Bronchial epithelial cell (primary cell): ENCODE results near the gene AK5. TPM values are rescaled to one million over a fixed set of nuclear protein-coding genes. Genes with fewer than 3 reads are reported as not detected.

Source experiments
- DNase-seq: peaks from one replicate; pipeline ENCODE4 v3.0.0-alpha.2; 2010; ENCODE audit warnings: low read depth
- FAIRE-seq: peaks from 2 replicates; lab custom pipeline; 2011; peaks lifted over from hg19 to GRCh38; lab: Jason Lieb, UNC
- H3K27me3 ChIP-seq: 2 replicates; pipeline ENCODE4 v1.5.1; 2011; ENCODE audit warnings: low read length; ENCODE audit not compliant: control insufficient read depth, insufficient read depth
- H3K36me3 ChIP-seq: 2 replicates; pipeline ENCODE4 v1.5.1; 2011; ENCODE audit warnings: low read length; ENCODE audit not compliant: control insufficient read depth, insufficient read depth
- H3K4me3 ChIP-seq: 2 replicates; pipeline ENCODE4 v1.5.1; 2011; ENCODE audit warnings: mild to moderate bottlenecking, low read depth, low read length, control low read depth
- CTCF ChIP-seq: IDR thresholded peaks from 2 replicates; pipeline ENCODE4 v1.5.1; 2011; ENCODE audit warnings: mild to moderate bottlenecking, moderate library complexity, low read length, control low read depth, inconsistent platforms; ENCODE audit not compliant: insufficient read depth, severe bottlenecking
- total RNA-seq: library from RNA; depleted of rRNA; stranded (reverse); fragments of >200 nt; gene quantifications from 2 replicates; pipeline ENCODE4 v1.2.1, GENCODE V29; 2014

The AK5 gene
- total RNA-seq, 1 donor from 2014 or later, result not detected

GRCh38 chr1:77333501-77333900, 51.7 kb downstream of the AK5 start:
- FAIRE-seq (no peak), DNase-seq (no peak)
- no peaks in the 10 kb centered on the region for H3K27me3 ChIP-seq
- no peak overlapping the region for H3K4me3 ChIP-seq
- H3K36me3 ChIP-seq, result no peaks in the 10 kb centered on the region
- no peak for TF ChIP-seq CTCF

- FAIRE-seq, result no peak
- Histone ChIP-seq H3K27me3 (no peaks in the 10 kb centered on the region), H3K36me3 (no peaks in the 10 kb centered on the region), H3K4me3 (no peak overlapping the region)
- no peak for TF ChIP-seq CTCF
- DNase-seq, result no peak
Measured at GRCh38 chr1:77336729-77337128, 54.9 kb downstream of the AK5 start.

- Histone ChIP-seq H3K27me3 (no peaks in the 10 kb centered on the region), H3K4me3 (no peak overlapping the region), H3K36me3 (no peaks in the 10 kb centered on the region)
- DNase-seq, result no peak
- no peak for FAIRE-seq
- TF ChIP-seq CTCF, result no peak
Measured at GRCh38 chr1:77339326-77339725, 57.5 kb downstream of the AK5 start.

GRCh38 chr1:77341195-77341594, 59.4 kb downstream of the AK5 start:
- no peak for TF ChIP-seq CTCF
- Histone ChIP-seq H3K27me3 (no peaks in the 10 kb centered on the region), H3K36me3 (no peaks in the 10 kb centered on the region), H3K4me3 (no peak overlapping the region)
- no peak for DNase-seq
- FAIRE-seq, result no peak

GRCh38 chr1:77342745-77343144, 60.9 kb downstream of the AK5 start:
- FAIRE-seq, result no peak
- Histone ChIP-seq H3K36me3 (no peaks in the 10 kb centered on the region), H3K27me3 (no peaks in the 10 kb centered on the region), H3K4me3 (no peak overlapping the region)
- no peak for DNase-seq
- no peak for TF ChIP-seq CTCF

GRCh38 chr1:77347646-77348045, 65.8 kb downstream of the AK5 start:
- no peak for FAIRE-seq
- Histone ChIP-seq H3K36me3 (no peaks in the 10 kb centered on the region), H3K27me3 (no peaks in the 10 kb centered on the region), H3K4me3 (no peak overlapping the region)
- DNase-seq, result peak; percentile 69
- TF ChIP-seq CTCF, result no peak
